Measurements from ENCODE around the gene LSAMP. TPM values are rescaled to one million over a fixed set of nuclear protein-coding genes. Genes with fewer than 3 reads are reported as not detected.

LSAMP gene
- total RNA-seq, 1 donor from 2014 or later: 16.4 TPM

DNA sequence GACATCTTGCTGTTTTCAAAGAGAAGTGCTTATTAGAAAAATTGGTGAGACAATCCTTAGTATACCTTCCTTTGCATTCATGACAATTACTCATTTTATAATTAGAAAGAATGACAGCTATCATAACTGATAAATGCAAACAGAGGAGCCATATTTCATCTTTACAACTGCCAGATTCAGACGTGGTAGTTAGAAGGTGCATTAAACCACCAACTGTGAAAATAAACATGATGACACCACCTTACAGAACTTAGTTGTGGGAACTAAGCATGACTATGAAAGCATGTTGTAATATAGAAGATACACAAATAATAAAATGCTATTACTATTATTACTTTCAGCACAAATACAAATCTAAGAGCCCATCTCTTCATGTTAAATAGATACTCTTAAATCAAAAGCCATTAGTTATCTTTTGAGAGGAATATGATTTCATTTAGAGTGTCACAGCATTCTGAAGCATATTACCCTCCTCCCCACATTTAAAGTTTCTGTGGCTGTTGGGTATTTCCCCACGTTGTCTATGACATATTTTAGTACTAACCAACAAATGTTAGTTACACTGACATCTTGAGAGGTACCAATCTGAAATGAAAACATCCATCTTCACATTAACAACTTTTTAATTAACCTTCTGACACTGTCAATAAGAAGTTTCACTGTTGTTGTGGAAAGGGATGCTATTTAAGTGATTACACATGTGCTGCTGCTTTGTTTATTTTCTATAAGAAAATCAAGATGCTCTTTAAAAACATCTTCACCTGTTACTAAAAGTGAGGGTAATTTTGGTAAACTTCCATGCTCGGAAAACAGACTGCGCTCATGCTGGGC is 163.8 kb downstream of the LSAMP start:
- no peak overlapping the region for H2AFZ ChIP-seq (ENCODE audit: low read depth, low read length)
- peaks cover 15% of the 10 kb centered on the region for H3K4me1 Mint-ChIP-seq (ENCODE audit: low read depth, unreplicated experiment)
- TF ChIP-seq EZH2 (IDR thresholded peaks at IDR 0.05; ENCODE audit: insufficient read depth, low read length): no peak
- TF ChIP-seq, protein P1, sequence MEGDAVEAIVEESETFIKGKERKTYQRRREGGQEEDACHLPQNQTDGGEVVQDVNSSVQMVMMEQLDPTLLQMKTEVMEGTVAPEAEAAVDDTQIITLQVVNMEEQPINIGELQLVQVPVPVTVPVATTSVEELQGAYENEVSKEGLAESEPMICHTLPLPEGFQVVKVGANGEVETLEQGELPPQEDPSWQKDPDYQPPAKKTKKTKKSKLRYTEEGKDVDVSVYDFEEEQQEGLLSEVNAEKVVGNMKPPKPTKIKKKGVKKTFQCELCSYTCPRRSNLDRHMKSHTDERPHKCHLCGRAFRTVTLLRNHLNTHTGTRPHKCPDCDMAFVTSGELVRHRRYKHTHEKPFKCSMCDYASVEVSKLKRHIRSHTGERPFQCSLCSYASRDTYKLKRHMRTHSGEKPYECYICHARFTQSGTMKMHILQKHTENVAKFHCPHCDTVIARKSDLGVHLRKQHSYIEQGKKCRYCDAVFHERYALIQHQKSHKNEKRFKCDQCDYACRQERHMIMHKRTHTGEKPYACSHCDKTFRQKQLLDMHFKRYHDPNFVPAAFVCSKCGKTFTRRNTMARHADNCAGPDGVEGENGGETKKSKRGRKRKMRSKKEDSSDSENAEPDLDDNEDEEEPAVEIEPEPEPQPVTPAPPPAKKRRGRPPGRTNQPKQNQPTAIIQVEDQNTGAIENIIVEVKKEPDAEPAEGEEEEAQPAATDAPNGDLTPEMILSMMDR (IDR thresholded peaks at IDR 0.05; ENCODE audit: insufficient read depth, low read depth, low read length): no peak
- H4K20me1 ChIP-seq (ENCODE audit: insufficient read depth, low read length): no peaks in the 10 kb centered on the region
- H3K27ac Mint-ChIP-seq (ENCODE audit: unreplicated experiment): no peak overlapping the region
- H3K27me3 Mint-ChIP-seq (ENCODE audit: low read depth, unreplicated experiment): no peaks in the 10 kb centered on the region
- H3K9me3 ChIP-seq (ENCODE audit: insufficient read depth, low read depth, low read length): no peaks in the 10 kb centered on the region
- H3K27me3 ChIP-seq (ENCODE audit: insufficient read depth, low read length): no peaks in the 10 kb centered on the region
- no peak overlapping the region for H3K4me3 Mint-ChIP-seq (ENCODE audit: unreplicated experiment)
- H3K4me2 ChIP-seq (ENCODE audit: low read length): no peak overlapping the region
- H3K79me2 ChIP-seq (ENCODE audit: insufficient read depth, low read length): no peaks in the 10 kb centered on the region
- no peak overlapping the region for H3K27ac ChIP-seq (ENCODE audit: low read depth, low read length)
- H3K36me3 Mint-ChIP-seq (ENCODE audit: low read depth, unreplicated experiment): no peaks in the 10 kb centered on the region
- no peak overlapping the region for H3K9ac ChIP-seq (ENCODE audit: low read length)
- H3K4me3 ChIP-seq (ENCODE audit: insufficient read depth, low read depth, low read length): no peak overlapping the region
- H3K36me3 ChIP-seq (ENCODE audit: insufficient read depth, low read length): no peaks in the 10 kb centered on the region
- DNase-seq (ENCODE audit: low read depth) (no peak), FAIRE-seq (no peak)
- no peaks in the 10 kb centered on the region for H3K9me3 Mint-ChIP-seq (ENCODE audit: unreplicated experiment)
- H3K4me1 ChIP-seq (ENCODE audit: insufficient read depth, low read length): no peaks in the 10 kb centered on the region

DNA sequence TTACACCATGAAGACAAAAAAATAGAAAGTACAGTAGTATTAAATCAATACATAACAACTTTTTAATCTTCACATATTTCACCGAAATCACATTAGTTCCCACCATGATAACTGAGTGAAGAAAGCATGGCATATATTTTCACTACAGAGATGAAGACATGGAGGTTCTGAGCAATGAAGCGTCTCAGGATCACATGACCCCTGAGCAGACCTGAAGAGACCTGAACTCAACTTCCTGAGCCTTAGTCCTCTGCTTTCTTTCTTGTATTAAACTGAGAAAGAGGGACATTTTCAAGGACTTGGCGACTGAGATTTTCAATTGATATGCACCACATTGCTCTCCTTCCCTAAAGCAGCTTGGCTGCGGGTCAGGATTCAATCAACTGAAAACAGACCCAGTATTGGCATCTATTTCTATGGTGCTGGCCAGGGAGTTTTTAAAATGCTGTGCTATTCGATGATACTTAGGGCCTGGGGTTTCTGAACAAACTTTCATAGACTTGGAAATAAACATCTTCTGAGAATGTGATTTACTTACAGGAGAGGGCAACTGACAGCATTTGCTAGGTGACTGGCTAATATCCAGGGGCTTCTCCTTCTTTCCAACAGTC is 165.1 kb downstream of the LSAMP start:
- H3K27me3 ChIP-seq (ENCODE audit: insufficient read depth, low read length): no peaks in the 10 kb centered on the region
- no peaks in the 10 kb centered on the region for H3K4me1 ChIP-seq (ENCODE audit: insufficient read depth, low read length)
- DNase-seq (ENCODE audit: low read depth) (no peak), FAIRE-seq (no peak)
- Mint-ChIP-seq H3K4me3 (ENCODE audit: unreplicated experiment) (no peak overlapping the region), H3K36me3 (ENCODE audit: low read depth, unreplicated experiment) (no peaks in the 10 kb centered on the region), H3K27ac (ENCODE audit: unreplicated experiment) (no peak overlapping the region), H3K9me3 (ENCODE audit: unreplicated experiment) (no peaks in the 10 kb centered on the region), H3K27me3 (ENCODE audit: low read depth, unreplicated experiment) (no peaks in the 10 kb centered on the region), H3K4me1 (ENCODE audit: low read depth, unreplicated experiment) (peaks cover 9% of the 10 kb centered on the region)
- H4K20me1 ChIP-seq (ENCODE audit: insufficient read depth, low read length): no peaks in the 10 kb centered on the region
- TF ChIP-seq, protein P1 (IDR thresholded peaks at IDR 0.05; ENCODE audit: insufficient read depth, low read depth, low read length): no peak
- TF ChIP-seq EZH2 (IDR thresholded peaks at IDR 0.05; ENCODE audit: insufficient read depth, low read length): no peak
- no peak overlapping the region for H3K27ac ChIP-seq (ENCODE audit: low read depth, low read length)
- no peaks in the 10 kb centered on the region for H3K79me2 ChIP-seq (ENCODE audit: insufficient read depth, low read length)
- H3K36me3 ChIP-seq (ENCODE audit: insufficient read depth, low read length): no peaks in the 10 kb centered on the region
- H3K9me3 ChIP-seq (ENCODE audit: insufficient read depth, low read depth, low read length): no peaks in the 10 kb centered on the region
- no peak overlapping the region for H3K9ac ChIP-seq (ENCODE audit: low read length)
- no peak overlapping the region for H3K4me2 ChIP-seq (ENCODE audit: low read length)
- peak overlapping the region; percentile 24 for H2AFZ ChIP-seq (ENCODE audit: low read depth, low read length)
- H3K4me3 ChIP-seq (ENCODE audit: insufficient read depth, low read depth, low read length): no peak overlapping the region

DNA sequence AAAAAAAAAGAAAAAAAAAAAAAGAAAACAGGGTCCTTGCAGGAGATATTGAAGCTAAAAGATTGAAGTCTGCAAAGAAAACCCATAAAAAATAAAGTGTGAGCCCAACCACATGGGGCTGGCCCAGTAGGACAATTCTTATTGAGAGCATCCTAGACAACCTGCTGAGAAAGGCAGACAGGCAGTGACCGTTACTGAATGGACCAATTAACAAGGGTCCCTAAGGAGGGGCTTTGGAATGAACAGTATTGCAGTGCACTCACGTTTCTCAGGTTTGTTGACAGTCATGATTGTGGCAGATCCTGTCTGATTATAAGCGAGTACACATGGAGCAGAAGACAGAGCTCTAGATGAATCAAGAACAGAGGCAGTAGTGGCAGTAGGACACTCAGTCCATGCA is 168.6 kb downstream of the LSAMP start:
- FAIRE-seq (no peak), DNase-seq (ENCODE audit: low read depth) (no peak)
- no peak overlapping the region for H3K27ac ChIP-seq (ENCODE audit: low read depth, low read length)
- H3K4me2 ChIP-seq (ENCODE audit: low read length): no peak overlapping the region
- H3K4me3 ChIP-seq (ENCODE audit: insufficient read depth, low read depth, low read length): no peak overlapping the region
- no peak overlapping the region for H3K4me3 Mint-ChIP-seq (ENCODE audit: unreplicated experiment)
- peaks cover 6% of the 10 kb centered on the region for H3K4me1 Mint-ChIP-seq (ENCODE audit: low read depth, unreplicated experiment)
- no peaks in the 10 kb centered on the region for H3K4me1 ChIP-seq (ENCODE audit: insufficient read depth, low read length)
- no peak overlapping the region for H3K9ac ChIP-seq (ENCODE audit: low read length)
- no peaks in the 10 kb centered on the region for H3K79me2 ChIP-seq (ENCODE audit: insufficient read depth, low read length)
- no peaks in the 10 kb centered on the region for H3K27me3 Mint-ChIP-seq (ENCODE audit: low read depth, unreplicated experiment)
- no peaks in the 10 kb centered on the region for H3K27me3 ChIP-seq (ENCODE audit: insufficient read depth, low read length)
- no peaks in the 10 kb centered on the region for H3K9me3 ChIP-seq (ENCODE audit: insufficient read depth, low read depth, low read length)
- H3K27ac Mint-ChIP-seq (ENCODE audit: unreplicated experiment): no peak overlapping the region
- no peak overlapping the region for H2AFZ ChIP-seq (ENCODE audit: low read depth, low read length)
- TF ChIP-seq EZH2 (IDR thresholded peaks at IDR 0.05; ENCODE audit: insufficient read depth, low read length): no peak
- TF ChIP-seq, protein P1 (IDR thresholded peaks at IDR 0.05; ENCODE audit: insufficient read depth, low read depth, low read length): no peak
- no peaks in the 10 kb centered on the region for H4K20me1 ChIP-seq (ENCODE audit: insufficient read depth, low read length)
- no peaks in the 10 kb centered on the region for H3K9me3 Mint-ChIP-seq (ENCODE audit: unreplicated experiment)
- no peaks in the 10 kb centered on the region for H3K36me3 ChIP-seq (ENCODE audit: insufficient read depth, low read length)
- no peaks in the 10 kb centered on the region for H3K36me3 Mint-ChIP-seq (ENCODE audit: low read depth, unreplicated experiment)

All from astrocyte (in vitro differentiated cells and primary cell).